HG03139 (cell line): ENCODE data around the gene GCNT2.
"Not testable (repeated sequence)": the region's sequence is repeated elsewhere in the genome, so short reads cannot be mapped to it uniquely, and the experiment has no call there.

Source experiments
- ATAC-seq: cut with Tn5 transposase; IDR thresholded peaks from one replicate; pipeline ENCODE4 v1.9.1; 2021; ENCODE audit not compliant: unreplicated experiment

Gene GCNT2

DNA sequence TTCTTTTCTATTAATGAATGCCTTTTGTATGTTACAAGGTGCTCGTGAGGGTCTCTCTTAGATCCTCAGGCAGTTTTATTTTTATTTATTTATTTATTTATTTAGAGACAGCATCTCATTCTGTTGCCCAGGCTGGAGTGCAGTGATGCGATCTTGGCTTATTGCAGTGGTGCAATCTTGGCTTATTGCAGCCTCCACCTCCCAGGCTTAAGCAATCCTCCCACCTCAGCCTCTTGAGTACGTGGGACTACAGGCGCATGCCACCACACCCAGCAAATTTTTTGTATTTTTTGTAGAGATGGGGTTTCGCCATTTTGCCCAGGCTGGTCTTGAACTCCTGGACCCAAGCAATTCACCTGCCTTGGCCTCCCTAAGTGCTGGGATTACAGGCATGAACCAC is 79.5 kb downstream of the GCNT2 start:
- ATAC-seq, result not testable (repeated sequence)

DNA sequence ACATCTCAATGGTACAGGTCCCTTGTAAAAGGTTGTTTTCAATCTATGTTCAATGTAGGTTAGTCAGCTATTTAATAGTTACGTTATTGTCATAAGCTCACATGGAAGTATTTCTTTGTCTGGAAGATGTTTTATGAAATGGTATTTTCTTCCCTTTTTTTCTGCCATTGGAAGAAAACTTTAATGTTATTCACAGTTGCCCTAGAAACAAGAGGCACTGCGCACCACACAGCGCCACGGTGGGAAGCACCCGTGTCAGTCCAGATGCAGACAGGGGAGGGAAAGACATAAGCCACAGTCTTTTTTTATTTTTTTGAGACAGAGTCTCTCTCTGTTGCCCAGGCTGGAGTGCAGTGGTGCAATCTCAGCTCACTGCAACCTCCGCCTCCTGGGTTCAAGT is 82.1 kb downstream of the GCNT2 start:
- no peak for ATAC-seq

DNA sequence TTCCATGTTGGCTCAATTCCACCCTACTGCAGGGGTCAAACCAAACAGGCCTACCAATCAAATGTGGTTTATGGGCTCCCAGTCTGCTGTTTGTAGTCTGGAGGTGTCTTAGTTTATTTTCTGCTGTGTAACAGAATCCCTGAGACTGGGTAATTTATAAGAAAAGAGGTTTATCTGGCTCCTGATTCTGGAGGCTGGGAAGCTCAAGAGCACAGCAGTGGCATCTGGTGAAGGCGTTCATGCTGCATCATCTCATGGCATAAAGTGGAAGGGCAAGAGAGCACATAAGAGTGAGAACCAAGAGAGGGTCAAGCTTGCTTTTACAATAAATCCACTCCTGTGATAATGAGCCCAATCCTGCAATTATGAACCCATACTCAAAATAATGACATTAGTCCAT is 87.9 kb downstream of the GCNT2 start:
- no peak for ATAC-seq

- ATAC-seq, result no peak
Measured at GRCh38 chr6:10610289-10610688, 89.1 kb downstream of the GCNT2 start.

DNA sequence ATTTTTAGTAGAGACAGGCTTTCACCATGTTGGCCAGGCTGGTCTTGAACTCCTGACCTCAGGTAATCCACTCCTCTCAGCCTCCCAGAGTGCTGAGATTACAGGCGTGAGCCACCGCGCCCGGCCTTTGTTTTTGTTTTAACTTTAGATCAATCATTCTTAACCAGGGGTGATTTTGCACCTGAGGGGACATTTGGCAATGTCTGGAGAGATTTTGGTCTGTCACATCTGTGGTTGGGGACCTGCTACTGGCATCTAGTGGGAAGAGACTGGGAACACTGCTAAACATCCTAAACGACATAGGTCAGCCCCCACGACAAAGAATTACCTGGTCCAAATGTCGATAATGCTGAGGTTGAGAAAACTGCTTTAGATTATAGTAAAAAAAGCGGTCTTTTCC is 91.0 kb downstream of the GCNT2 start:
- ATAC-seq, result no peak

GRCh38 chr6:10613077-10613476 is 91.9 kb downstream of the GCNT2 start:
- ATAC-seq, result no peak

GRCh38 chr6:10613723-10614122 is 92.6 kb downstream of the GCNT2 start:
- no peak for ATAC-seq

GRCh38 chr6:10615675-10616074 is 94.5 kb downstream of the GCNT2 start:
- ATAC-seq, result no peak

GRCh38 chr6:10616266-10616665 is 95.1 kb downstream of the GCNT2 start:
- not testable (repeated sequence) for ATAC-seq

DNA sequence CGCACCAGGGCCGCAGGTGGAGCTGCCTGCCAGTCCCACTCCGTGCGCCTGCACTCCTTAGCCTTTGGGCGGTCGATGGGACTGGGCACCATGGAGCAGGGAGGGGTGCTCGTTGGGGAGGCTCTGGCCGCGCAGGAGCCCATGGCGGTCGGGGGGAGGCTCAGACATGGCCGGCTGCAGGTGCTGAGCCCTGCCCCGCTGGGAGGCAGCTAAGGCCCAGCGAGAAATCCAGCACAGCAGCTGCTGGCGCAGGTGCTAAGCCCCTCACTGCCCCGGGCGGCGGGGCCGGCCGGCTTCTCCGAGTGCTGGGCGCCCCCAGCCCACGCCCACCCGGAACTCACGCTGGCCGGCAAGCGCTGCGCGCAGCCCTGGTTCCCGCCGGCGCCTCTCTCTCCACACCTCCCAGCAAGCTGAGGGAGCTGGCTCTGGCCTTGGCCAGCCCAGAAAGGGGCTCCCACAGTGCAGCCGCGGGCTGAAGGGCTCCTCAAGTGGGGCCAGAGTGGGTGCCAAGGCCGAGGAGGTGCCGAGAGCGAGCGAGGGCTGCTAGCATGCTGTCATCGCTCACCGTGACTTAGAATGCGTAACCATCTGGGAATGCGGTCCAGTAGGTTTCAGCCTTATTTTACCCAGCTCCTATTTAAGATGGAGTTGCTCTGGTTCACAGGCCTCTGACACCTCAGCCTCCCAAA is 96.0 kb downstream of the GCNT2 start:
- ATAC-seq, result no peak

DNA sequence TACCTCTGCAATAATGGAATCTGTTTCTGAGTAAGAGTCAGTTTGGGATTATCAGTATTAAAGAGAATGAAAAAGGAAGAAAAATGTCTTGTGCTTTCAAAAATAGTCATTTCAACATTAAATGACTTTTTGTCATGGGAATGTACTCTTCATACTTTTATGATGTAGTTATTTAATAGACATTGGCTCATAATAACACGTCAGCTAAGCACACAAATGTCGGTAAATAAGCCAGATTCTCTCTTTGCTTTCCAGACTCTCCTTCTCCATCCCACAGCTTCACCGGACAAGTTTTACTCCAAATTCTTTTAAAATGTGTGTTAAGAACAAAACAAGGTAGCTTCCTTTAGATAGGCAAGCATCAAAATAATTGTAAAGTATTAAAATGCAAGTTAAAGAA is 97.3 kb downstream of the GCNT2 start:
- ATAC-seq, result no peak

DNA sequence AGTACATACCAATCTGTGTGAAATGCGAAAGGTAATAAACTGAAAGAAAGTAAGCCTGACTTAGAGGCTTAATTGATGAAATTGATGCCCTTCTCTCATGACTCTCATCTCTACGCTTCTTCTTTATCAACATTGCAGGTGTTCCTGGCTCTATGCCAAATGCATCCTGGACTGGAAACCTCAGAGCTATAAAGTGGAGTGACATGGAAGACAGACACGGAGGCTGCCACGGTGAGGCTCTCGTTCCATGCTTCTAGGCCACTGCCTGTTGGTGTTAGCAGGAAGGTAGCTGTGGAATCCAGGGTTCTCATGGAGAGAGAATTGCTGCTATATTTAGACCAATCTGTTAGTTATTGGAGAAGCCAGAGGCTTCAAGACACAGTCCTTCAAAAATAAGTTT is 100.1 kb downstream of the GCNT2 start:
- no peak for ATAC-seq

DNA sequence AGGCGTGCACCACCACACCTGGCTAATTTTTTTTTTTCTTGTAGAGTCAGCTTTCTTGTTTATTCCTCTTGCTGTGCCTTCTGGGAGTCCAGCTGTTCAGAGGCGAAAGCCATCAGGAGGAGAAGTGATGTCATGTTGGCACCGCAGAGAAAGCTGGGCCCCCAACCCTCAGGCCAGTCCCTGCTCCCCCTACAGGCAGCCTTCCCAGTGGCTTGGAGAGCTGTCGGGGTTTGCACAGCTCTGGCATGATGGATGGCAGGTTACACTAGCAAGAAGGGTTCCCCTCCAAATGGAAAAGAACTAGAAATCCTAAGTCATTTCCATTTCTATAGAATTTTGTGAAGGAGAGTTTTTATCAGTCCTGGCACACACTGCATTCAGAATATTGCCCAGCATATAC is 100.7 kb downstream of the GCNT2 start:
- ATAC-seq, result no peak

- ATAC-seq, result no peak
Measured at GRCh38 chr6:10624836-10625235, 103.7 kb downstream of the GCNT2 start.

- ATAC-seq, result no peak
Measured at GRCh38 chr6:10626154-10626741, 105.1 kb downstream of the GCNT2 start.

DNA sequence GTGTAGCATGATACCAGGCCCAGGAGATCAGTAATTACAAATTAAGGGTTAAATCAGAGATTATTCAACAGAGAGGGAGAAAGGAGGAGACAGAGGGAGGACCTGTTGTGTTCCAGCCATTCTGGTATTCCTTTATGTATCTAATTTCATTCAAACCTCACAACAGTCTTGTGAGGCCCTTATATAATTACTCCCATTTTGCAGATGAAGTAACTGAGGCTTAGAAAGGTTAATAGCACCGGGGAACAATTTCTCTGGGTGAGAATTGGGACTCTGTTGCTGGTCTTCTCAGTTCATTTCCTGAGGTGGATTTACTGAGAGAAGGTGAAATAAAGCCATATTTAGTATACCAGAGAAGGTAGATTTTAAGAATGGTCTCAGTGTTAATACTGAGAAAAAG is 106.6 kb downstream of the GCNT2 start:
- ATAC-seq, result no peak

- ATAC-seq, result no peak
Measured at GRCh38 chr6:10630178-10630577, 109.0 kb downstream of the GCNT2 start.

- peak; percentile 98 for ATAC-seq
Measured at GRCh38 chr6:10633216-10633615, 112.1 kb downstream of the GCNT2 start.

DNA sequence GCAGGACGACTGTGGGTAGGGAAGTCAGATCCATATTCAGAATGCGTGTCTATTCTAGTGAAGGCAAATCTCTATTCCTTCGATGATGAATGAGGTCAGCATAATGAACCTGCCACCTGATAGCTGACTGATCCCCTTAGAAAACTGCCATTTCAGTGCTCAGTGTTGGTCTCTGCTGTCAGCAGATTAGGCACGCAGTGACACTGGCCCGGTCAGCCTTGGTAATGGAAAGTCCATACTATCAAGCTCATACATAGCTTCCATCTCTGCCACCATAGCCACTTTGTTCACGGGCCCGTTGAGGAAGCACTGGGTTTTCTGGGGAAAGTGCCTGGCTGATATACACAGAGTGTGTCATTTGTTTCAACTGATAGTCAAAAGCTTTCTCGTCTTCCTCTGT is 119.3 kb downstream of the GCNT2 start:
- ATAC-seq, result no peak

GRCh38 chr6:10641528-10641927 is 120.4 kb downstream of the GCNT2 start:
- no peak for ATAC-seq

DNA sequence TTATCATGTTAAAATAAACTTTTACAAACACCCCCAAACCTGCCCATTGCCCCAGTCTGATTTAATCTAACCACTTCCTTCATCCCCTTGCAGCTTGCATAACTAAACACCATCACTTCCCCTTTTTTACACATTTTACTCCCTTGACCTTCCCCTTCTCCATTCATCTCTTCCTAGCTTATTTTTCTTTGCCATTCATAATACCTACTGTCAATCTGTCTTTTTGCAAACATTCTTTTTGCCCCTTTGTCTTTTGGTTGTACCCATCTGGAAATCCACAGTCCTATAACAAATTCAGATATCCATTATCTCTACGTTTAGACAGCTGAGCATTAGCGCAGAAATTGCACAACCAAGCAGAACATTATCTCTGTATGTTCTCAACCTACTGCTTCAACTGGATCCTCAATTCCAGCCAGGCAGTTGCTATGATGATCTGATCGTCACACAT is 122.1 kb downstream of the GCNT2 start:
- no peak for ATAC-seq

GRCh38 chr6:10644225-10644624 is 123.1 kb downstream of the GCNT2 start:
- no peak for ATAC-seq

DNA sequence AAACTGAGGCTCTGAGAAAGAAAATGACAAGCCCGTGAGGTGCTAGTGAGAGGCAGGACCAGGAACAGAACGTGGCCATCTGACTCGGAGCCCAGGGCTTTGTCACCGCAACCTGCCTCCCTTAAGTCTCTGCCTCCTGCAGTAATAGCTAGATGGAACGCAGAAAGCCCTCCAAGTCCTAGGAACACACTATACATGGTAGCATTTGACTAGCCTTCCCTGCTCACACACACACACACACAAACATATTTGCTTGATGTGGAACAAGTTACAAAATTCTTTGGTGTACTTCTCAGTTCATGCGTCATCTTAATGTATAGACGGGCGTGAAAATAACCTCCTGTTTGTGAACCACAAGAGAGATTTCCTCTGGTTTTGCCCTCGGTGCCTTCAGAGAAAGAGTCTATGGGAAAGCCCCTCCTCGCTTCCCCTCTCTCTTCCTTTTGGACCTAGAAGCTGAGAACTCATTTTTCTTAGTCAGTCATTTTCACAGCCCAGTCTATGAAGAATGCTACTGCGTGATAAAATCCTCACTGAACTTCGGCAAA is 134.4 kb downstream of the GCNT2 start:
- no peak for ATAC-seq
